GM21515 (cell line): Measurements from ENCODE around the gene RPL3.

ENCODE experiments used
- ATAC-seq: cut with Tn5 transposase; IDR thresholded peaks from one replicate; pipeline ENCODE4 v1.9.1; 2021; ENCODE audit not compliant: unreplicated experiment

RPL3 gene

GRCh38 chr22:39265143-39265886 lies 54.1 kb downstream of the RPL3 start:
- ATAC-seq = no peak

DNA sequence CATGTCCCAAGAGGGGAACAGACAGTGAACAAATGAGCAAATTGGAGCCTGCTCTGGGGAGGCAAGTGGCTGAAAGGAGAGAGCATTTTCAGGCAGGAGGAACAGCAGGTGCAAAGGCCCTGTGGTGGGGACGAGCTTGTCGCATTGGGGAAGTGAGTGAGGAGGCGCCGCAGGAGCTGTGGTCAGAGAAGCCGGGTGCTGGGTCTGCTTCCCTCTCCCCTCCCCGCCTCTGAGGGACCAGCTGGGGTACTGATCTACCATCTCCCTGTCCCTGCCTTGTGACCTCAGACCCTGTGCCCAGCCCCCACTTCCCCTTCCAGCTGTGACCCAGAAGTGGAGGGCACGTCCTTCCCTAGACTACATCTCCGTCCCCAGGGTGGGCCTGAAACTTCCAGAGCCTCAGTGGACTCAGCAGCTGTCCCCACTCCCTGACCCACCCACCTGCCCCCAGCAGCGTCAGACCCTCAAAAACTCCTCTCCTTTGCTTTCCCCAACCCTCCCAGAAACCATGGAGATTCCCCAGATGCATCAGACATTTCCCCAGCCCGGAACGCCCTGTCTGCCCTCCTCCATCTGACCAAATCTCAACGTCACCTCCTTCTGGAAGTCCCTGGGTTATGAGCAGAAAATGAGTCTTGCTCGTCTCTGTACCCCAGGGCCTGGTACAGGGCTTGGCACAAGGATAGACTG lies 54.9 kb downstream of the RPL3 start:
- no peak for ATAC-seq

GRCh38 chr22:39263626-39264348 lies 55.6 kb downstream of the RPL3 start:
- no peak for ATAC-seq
